ENCODE results near the gene STPG3. TPM values are rescaled to one million over a fixed set of nuclear protein-coding genes. Genes with fewer than 3 reads are reported as not detected.

The STPG3 gene
- total and polyA plus RNA-seq, 2 of the 13 experiments (the other 11 are each of a cell fraction or from before 2014, with no cell fraction given) = not detected

GRCh38 chr9:137241490-137242268, 9.4 kb upstream of the STPG3 start (continued):
- TF ChIP-seq MYC (CRISPR knock-in tag; IDR thresholded peaks at IDR 0.05; ENCODE audit: borderline replicate concordance) (no peak), ZNF337 (CRISPR knock-in tag; IDR thresholded peaks at IDR 0.05; ENCODE audit: borderline replicate concordance, low read depth) (no peak), ZNF446 (CRISPR knock-in tag; IDR thresholded peaks at IDR 0.05) (no peak), PHF20 (CRISPR knock-in tag; IDR thresholded peaks at IDR 0.05) (no peak), ZBTB20 (CRISPR knock-in tag; IDR thresholded peaks at IDR 0.05; ENCODE audit: borderline replicate concordance, low read depth) (peak; percentile 62; the same call in 1 of the 2 replicates), MYPOP (CRISPR knock-in tag; IDR thresholded peaks at IDR 0.05) (no peak), TERF1 (CRISPR knock-in tag; IDR thresholded peaks at IDR 0.05) (no peak), RFX1 (IDR thresholded peaks at IDR 0.05) (no peak), ZNF274 (CRISPR knock-in tag; IDR thresholded peaks at IDR 0.05) (peak; percentile 84), ZGPAT (CRISPR knock-in tag; IDR thresholded peaks at IDR 0.05) (peak; percentile 53; the same call in 1 of the 2 replicates), ZNF747 (CRISPR knock-in tag; IDR thresholded peaks at IDR 0.05; ENCODE audit: borderline replicate concordance) (no peak), ZNF513 (CRISPR knock-in tag; conservative IDR thresholded peaks at IDR 0.05) (no peak), RERE (CRISPR knock-in tag; IDR thresholded peaks at IDR 0.05; ENCODE audit: low read depth) (no peak), ZNF503 (CRISPR knock-in tag; IDR thresholded peaks at IDR 0.05) (no peak), ZNF547 (CRISPR knock-in tag; IDR thresholded peaks at IDR 0.05) (0 out of 2 replicates have a peak, but pooled peaks have one; percentile 49)

Data from HepG2 (cell line).